OCI-LY3 (cell line): ENCODE measurements around the gene THRB.
"Not testable (repeated sequence)": the region's sequence is repeated elsewhere in the genome, so short reads cannot be mapped to it uniquely, and the experiment has no call there.

Experiments used
- H2AFZ ChIP-seq: fragments of 200-600, 300-600 bp; shearing (Covaris generic); 2 replicates; pipeline ENCODE4 v1.6.0; 2014; ENCODE audit warnings: antibody characterized with exemption, low read depth, low read length
- H3K27ac ChIP-seq: fragments of 200-600, 300-600 bp; sonication (generic); 2 replicates; pipeline ENCODE4 v1.5.1; 2014; ENCODE audit warnings: mild to moderate bottlenecking, low read length, moderate library complexity, mixed read lengths
- H3K27me3 ChIP-seq: fragments of 200-600, 300-600 bp; sonication (generic); 2 replicates; pipeline ENCODE4 v1.6.1; 2014; ENCODE audit warnings: low read depth, low read length, mixed read lengths
- H3K36me3 ChIP-seq: fragments of 200-600, 300-600 bp; sonication (generic); replicated peaks from 2 replicates; pipeline ENCODE3; 2014; ENCODE audit warnings: low read depth, low read length, mixed read lengths
- H3K4me1 ChIP-seq: fragments of 300-600, 200-600 bp; sonication (generic); 2 replicates; pipeline ENCODE4 v1.6.1; 2014; ENCODE audit warnings: low read length, mixed read lengths
- H3K4me2 ChIP-seq: fragments of 200-600, 300-600 bp; sonication (generic); 2 replicates; pipeline ENCODE4 v1.6.1; 2014; ENCODE audit warnings: low read length, mixed read lengths
- H3K4me3 ChIP-seq: fragments of 300-600, 200-600 bp; sonication (generic); 2 replicates; pipeline ENCODE4 v1.5.1; 2014; ENCODE audit warnings: antibody characterized with exemption, mild to moderate bottlenecking, low read length, moderate library complexity
- H3K79me2 ChIP-seq: fragments of 300-600, 200-600 bp; shearing (Covaris generic); 2 replicates; pipeline ENCODE4 v1.6.1; 2014; ENCODE audit warnings: mild to moderate bottlenecking, low read length, mixed read lengths
- H3K9ac ChIP-seq: fragments of 300-600, 200-600 bp; shearing (Covaris generic); 2 replicates; pipeline ENCODE4 v1.6.0; 2014; ENCODE audit warnings: mild to moderate bottlenecking, low read length, moderate library complexity
- H3K9me3 ChIP-seq: fragments of 200-600, 300-600 bp; shearing (Covaris generic); 2 replicates; pipeline ENCODE4 v1.6.1; 2014; ENCODE audit warnings: low read length, mixed read lengths; ENCODE audit not compliant: insufficient read depth
- H4K20me1 ChIP-seq: fragments of 200-600, 300-600 bp; sonication (generic); 2 replicates; pipeline ENCODE4 v1.6.1; 2016; ENCODE audit warnings: low read length, mixed read lengths; ENCODE audit not compliant: insufficient read depth
- EZH2phosphoT487 ChIP-seq: fragments of 200-600 bp; shearing (Covaris generic); IDR thresholded peaks from 2 replicates; pipeline ENCODE4 v1.6.1; 2018; ENCODE audit warnings: antibody characterized with exemption, mixed run types, low read depth
- TF ChIP-seq, protein P1 (sequence below): fragments of 200-600, 300-600 bp; sonication (generic); IDR thresholded peaks from 2 replicates; pipeline ENCODE4 v1.5.1; 2014; ENCODE audit warnings: antibody characterized with exemption, low read length, low read depth

Gene THRB

GRCh38 chr3:24432989-24433388 lies 61.7 kb downstream of the THRB start:
- Histone ChIP-seq H3K9ac (no peak overlapping the region), H3K27me3 (no peaks in the 10 kb centered on the region), H4K20me1 (no peaks in the 10 kb centered on the region), H3K4me3 (no peak overlapping the region), H2AFZ (no peak overlapping the region), H3K27ac (no peak overlapping the region), H3K79me2 (no peaks in the 10 kb centered on the region), H3K36me3 (no peaks in the 10 kb centered on the region), H3K4me2 (no peak overlapping the region), H3K4me1 (no peaks in the 10 kb centered on the region), H3K9me3 (no peaks in the 10 kb centered on the region)
- no peak for TF ChIP-seq EZH2phosphoT487
- TF ChIP-seq, protein P1, sequence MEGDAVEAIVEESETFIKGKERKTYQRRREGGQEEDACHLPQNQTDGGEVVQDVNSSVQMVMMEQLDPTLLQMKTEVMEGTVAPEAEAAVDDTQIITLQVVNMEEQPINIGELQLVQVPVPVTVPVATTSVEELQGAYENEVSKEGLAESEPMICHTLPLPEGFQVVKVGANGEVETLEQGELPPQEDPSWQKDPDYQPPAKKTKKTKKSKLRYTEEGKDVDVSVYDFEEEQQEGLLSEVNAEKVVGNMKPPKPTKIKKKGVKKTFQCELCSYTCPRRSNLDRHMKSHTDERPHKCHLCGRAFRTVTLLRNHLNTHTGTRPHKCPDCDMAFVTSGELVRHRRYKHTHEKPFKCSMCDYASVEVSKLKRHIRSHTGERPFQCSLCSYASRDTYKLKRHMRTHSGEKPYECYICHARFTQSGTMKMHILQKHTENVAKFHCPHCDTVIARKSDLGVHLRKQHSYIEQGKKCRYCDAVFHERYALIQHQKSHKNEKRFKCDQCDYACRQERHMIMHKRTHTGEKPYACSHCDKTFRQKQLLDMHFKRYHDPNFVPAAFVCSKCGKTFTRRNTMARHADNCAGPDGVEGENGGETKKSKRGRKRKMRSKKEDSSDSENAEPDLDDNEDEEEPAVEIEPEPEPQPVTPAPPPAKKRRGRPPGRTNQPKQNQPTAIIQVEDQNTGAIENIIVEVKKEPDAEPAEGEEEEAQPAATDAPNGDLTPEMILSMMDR, result no peak

DNA sequence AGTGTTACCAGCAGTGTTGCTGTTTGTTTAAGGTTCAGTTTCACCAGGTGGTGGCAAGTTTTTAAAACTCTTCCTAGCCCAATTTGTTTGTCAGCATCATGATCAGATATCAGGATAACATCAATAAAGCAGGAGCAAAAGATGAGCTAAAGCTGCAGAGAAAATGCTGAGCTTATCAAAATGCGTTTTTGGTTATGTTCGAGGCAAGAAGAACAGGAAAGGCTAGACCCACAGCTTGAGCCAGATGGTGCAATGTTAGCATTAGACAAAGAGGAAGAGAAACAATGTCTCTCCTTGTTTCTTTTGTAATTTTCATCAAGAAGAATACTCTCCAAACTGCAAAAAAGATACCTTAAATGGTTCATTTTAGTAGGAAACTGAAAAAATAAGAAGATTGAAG lies 66.2 kb downstream of the THRB start:
- no peaks in the 10 kb centered on the region for H3K4me1 ChIP-seq
- H3K79me2 ChIP-seq, result no peaks in the 10 kb centered on the region
- no peaks in the 10 kb centered on the region for H3K9me3 ChIP-seq
- H3K4me2 ChIP-seq, result no peak overlapping the region
- no peak overlapping the region for H3K27ac ChIP-seq
- no peaks in the 10 kb centered on the region for H4K20me1 ChIP-seq
- no peaks in the 10 kb centered on the region for H3K27me3 ChIP-seq
- no peak overlapping the region for H3K4me3 ChIP-seq
- no peak for TF ChIP-seq EZH2phosphoT487
- TF ChIP-seq, protein P1, result no peak
- no peak overlapping the region for H2AFZ ChIP-seq
- H3K9ac ChIP-seq, result no peak overlapping the region
- H3K36me3 ChIP-seq, result no peaks in the 10 kb centered on the region

- Histone ChIP-seq H3K4me3 (no peak overlapping the region), H3K27me3 (no peaks in the 10 kb centered on the region), H3K27ac (no peak overlapping the region), H3K4me1 (no peaks in the 10 kb centered on the region), H3K4me2 (no peak overlapping the region), H3K9me3 (no peaks in the 10 kb centered on the region), H4K20me1 (no peaks in the 10 kb centered on the region), H3K36me3 (no peaks in the 10 kb centered on the region), H3K9ac (no peak overlapping the region), H3K79me2 (no peaks in the 10 kb centered on the region), H2AFZ (no peak overlapping the region)
- TF ChIP-seq EZH2phosphoT487, result no peak
- TF ChIP-seq, protein P1, result no peak
Measured at GRCh38 chr3:24426896-24427295, 67.8 kb downstream of the THRB start.

GRCh38 chr3:24420829-24421228 lies 73.8 kb downstream of the THRB start:
- H3K9ac ChIP-seq, H3K4me1 ChIP-seq, H3K79me2 ChIP-seq, H4K20me1 ChIP-seq, H3K27ac ChIP-seq, H3K4me3 ChIP-seq, H3K27me3 ChIP-seq, H3K4me2 ChIP-seq, H3K9me3 ChIP-seq, H2AFZ ChIP-seq, H3K36me3 ChIP-seq: not testable (repeated sequence)

GRCh38 chr3:24420224-24420623 lies 74.4 kb downstream of the THRB start:
- Histone ChIP-seq H2AFZ (no peak overlapping the region), H3K9me3 (no peaks in the 10 kb centered on the region), H3K4me1 (no peaks in the 10 kb centered on the region), H3K27me3 (no peaks in the 10 kb centered on the region), H3K4me2 (no peak overlapping the region), H3K27ac (no peak overlapping the region), H3K4me3 (no peak overlapping the region), H4K20me1 (no peaks in the 10 kb centered on the region), H3K79me2 (no peaks in the 10 kb centered on the region), H3K9ac (no peak overlapping the region), H3K36me3 (no peaks in the 10 kb centered on the region)
- TF ChIP-seq EZH2phosphoT487, result no peak
- TF ChIP-seq, protein P1, result no peak
